ENCODE results near the gene NAV3.
A peak's percentile ranks its signal among the peaks of the same experiment; 100 is the strongest.
"Not testable (repeated sequence)": the region's sequence is repeated elsewhere in the genome, so short reads cannot be mapped to it uniquely, and the experiment has no call there.

Gene NAV3

GRCh38 chr12:78208092-78208491 is 377.4 kb downstream of the NAV3 start:
- DNase-seq: no peak

GRCh38 chr12:78209846-78210505 is 379.3 kb downstream of the NAV3 start:
- DNase-seq: peak; percentile 98

- no peak for DNase-seq
Measured at GRCh38 chr12:78210506-78210860, 379.8 kb downstream of the NAV3 start.

GRCh38 chr12:78210894-78211302 is 380.2 kb downstream of the NAV3 start:
- DNase-seq: peak; percentile 58 to 60

DNA sequence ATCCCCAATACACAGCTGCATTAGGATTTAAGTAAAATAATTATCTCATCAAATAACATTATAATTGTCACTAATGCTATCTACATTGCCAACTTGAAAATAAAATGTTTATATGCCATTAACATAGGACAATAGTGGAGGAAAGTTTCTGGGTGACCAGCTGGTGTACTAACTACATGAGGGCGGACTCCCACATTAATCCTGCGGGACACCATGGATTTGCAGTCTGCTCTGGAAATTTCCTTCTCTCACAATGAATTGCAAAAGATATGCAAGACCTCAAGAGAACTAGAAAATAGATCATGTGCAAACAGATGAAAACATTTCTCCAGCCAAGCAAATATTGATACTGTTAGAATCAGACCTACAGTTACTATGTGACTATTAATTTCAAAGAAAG is 390.1 kb downstream of the NAV3 start:
- peak in 1 of 2 experiments; percentile 5 for DNase-seq

DNA sequence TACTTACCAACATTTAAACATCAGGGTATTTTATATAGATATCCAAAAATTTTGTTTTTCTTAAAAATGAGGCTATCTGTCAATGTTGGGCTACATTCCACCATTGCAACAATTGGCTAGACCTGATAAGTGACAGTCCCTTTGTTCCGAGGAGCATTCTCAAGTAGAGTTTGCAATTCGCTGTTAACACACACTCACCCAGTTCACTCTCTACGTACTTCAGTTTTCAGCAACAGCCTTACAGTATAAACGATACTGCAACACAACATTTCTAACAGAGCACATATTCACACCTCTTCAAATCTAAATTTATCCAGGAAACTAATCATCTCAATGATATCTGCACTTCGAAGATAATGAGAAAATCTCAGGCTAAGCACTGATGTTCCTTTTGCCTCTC is 393.5 kb downstream of the NAV3 start:
- no peak for DNase-seq

DNA sequence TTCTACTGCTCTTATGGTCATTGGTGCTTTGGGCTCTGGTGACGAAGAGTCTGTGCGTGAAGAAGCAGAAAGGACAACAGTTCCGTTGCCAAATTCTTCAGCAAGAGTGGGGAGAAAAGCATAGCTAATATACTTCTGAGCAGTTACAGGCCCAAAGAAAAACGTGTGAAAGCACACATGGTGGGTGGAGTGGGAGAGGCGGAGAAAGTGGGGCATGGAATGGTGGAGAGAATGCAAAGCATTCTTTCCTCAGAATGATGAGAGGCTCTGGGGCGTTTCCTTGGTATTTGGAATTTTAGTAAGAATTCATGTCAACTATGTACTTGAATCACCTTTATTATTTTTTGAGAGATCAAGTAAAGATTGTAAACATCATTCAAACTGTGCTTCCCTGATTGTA is 396.1 kb downstream of the NAV3 start:
- no peak for DNase-seq

DNA sequence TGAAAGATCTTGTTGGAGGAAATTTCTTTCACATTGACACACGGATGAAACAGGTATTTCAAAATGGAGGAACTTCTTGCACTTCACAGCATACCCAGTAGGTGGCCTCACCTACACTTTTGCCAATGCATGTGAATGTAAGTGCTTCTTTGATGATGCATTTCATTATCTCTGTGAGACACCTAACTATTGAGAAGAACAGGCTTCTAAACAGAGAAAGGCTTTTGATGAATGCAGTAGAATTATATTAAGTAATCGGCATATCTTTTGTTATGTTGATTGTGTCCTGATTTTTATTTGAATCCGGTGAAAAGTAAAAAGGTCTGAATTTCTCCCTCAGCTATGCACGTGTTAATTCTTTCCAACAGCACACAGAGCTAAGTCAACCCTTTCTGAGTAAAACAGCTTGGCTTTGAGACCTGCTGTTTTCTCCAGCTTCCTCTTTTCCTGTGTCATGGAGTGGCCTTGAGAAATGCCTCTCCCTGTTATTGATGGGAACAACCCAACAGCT is 399.0 kb downstream of the NAV3 start:
- DNase-seq: peak in 1 of 2 experiments; percentile 2

DNA sequence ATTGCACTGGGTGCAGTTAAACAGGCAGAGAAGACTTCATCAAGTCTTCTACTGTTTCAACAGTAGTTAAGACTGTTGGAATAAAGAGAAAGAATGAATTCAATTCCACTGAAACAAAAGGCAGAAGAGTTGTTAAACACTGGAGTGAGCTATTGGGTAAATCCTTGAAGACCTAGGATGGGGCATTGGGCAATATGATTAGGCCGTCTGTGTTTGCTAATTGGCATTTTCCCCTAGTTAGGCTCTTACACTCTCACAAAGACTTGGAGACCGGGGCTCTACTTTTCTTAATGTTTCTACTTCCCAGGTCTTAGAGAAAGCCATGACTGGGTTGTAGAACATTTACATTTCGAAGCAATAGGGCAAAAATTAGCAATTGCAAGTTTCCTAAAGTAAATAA is 402.1 kb downstream of the NAV3 start:
- no peak for DNase-seq

- DNase-seq: no peak
Measured at GRCh38 chr12:78236264-78236663, 405.6 kb downstream of the NAV3 start.

GRCh38 chr12:78239544-78239943 is 408.9 kb downstream of the NAV3 start:
- DNase-seq: no peak

DNA sequence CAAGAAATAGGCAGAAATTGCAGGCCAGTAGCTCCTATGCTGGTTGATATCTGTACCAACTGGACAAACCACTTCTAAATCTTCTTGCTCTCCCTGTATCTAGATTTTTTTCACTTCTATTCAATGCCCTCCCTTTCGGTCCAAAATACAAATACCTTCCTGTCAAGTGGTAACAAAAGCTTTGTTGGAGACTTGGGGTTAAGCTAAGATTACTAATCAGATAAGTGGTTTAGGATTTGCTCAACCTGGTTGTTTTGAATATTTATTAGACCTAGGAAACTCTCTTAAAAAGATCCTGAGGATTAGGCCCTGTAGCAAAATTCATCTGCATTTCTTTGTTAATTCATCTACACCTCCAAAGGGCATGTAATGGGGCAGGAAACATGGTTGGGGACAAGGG is 410.1 kb downstream of the NAV3 start:
- DNase-seq: no peak

DNA sequence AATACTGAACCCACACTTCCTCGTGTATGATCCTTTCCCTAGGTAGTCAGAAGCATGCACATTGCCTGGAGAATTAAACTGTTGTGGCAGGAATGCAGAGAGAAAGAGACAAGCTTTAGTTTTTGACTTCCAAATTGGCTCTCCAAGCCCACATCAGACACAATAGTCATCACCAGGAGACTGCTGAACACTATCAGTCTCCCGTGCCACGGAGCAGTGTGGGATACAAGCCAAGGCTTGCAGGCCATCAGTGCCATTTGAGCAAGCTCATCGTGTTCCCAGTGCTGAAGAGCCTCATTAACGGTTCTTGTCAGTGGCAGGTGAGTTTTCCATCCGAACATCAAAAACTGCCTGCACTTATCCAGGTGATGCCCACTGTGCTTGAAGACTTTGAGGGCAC is 410.8 kb downstream of the NAV3 start:
- DNase-seq: peak; percentile 39 to 63

GRCh38 chr12:78244916-78245507 is 414.3 kb downstream of the NAV3 start:
- no peak for DNase-seq

DNA sequence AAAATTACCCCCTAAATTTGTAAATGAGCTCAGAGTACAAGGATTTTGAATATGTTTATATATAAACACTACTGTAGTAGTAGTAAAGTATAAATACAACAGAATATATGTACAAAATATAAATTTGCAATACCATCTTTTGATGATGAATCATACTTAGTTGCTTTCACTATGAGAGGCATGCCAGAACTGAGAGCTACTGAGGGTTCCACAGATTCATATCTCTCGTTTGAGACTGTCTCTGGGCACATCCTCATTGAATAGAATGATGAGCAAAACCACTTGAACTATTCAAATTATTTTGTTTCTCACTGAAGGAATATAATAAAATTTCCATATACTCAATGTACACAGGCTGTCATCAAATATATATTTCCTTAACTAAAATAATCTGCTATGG is 417.6 kb downstream of the NAV3 start:
- no peak for DNase-seq

- no peak for DNase-seq
Measured at GRCh38 chr12:78249578-78249977, 418.9 kb downstream of the NAV3 start.

DNA sequence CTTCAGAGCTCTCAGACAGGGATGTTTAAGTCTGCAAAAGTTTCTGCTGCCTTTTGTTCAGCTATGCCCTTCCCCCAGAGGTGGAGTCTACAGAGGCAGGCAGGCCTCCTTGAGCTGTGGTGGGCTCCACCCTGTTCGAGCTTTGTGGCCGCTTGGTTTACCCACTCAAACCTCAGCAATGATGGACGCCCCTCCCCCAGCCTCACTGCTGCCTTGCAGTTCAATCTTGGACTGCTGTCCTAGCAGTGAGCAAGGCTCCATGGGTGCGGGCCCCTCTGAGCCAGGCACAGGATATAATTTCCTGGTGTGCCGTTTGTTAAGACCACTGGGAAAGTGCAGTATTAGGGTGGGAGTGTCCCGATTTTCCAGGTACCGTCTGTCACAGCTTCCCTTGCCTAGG is 427.0 kb downstream of the NAV3 start:
- not testable (repeated sequence) for DNase-seq

GRCh38 chr12:78260976-78261375 is 430.3 kb downstream of the NAV3 start:
- no peak for DNase-seq

DNA sequence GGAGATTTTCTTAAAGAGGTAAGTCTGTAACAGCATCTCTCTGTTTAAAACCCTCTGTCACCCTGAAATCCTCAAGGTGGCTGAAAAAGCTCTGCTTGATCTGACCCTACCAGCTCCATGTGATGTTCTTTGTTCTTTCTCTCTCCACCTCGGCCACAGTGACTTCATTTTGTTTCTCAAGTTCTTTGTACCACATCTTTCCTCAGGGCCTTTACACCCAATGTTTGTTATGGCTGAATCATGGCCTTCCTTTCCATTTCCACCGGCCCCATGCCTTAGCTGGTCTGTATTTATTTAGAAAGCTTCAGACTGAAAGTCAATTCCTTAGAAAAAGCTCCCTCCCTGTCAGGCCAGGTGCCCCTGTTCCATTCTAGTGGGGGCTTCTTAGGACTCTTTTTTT is 431.2 kb downstream of the NAV3 start:
- DNase-seq: no peak
